Activated CD4-positive, alpha-beta T cell treated with anti-CD3 and anti-CD28 coated beads, Interleukin-2, amount 50 U/mL, for 16 hours (primary cell): Measurements from ENCODE around the gene CACNA2D4.

Experiments used
- DNase-seq: peaks from one replicate; pipeline ENCODE4 v3.0.0-alpha.2; 2020

CACNA2D4 gene

GRCh38 chr12:1768615-1769014 lies 149.8 kb downstream of the CACNA2D4 start:
- DNase-seq = no peak

GRCh38 chr12:1767407-1768090 lies 150.9 kb downstream of the CACNA2D4 start:
- no peak for DNase-seq

- DNase-seq = no peak
Measured at GRCh38 chr12:1766110-1766509, 152.3 kb downstream of the CACNA2D4 start.

- DNase-seq = no peak
Measured at GRCh38 chr12:1763153-1763552, 155.3 kb downstream of the CACNA2D4 start.

- no peak for DNase-seq
Measured at GRCh38 chr12:1761857-1762256, 156.6 kb downstream of the CACNA2D4 start.

GRCh38 chr12:1760566-1761382 lies 157.7 kb downstream of the CACNA2D4 start:
- no peak for DNase-seq

- DNase-seq = no peak
Measured at GRCh38 chr12:1758887-1759286, 159.6 kb downstream of the CACNA2D4 start.

GRCh38 chr12:1758376-1758775 lies 160.1 kb downstream of the CACNA2D4 start:
- DNase-seq = no peak

GRCh38 chr12:1750300-1750699 lies 168.2 kb downstream of the CACNA2D4 start:
- no peak for DNase-seq

GRCh38 chr12:1749019-1749418 lies 169.4 kb downstream of the CACNA2D4 start:
- DNase-seq = no peak

- DNase-seq = no peak
Measured at GRCh38 chr12:1747609-1748008, 170.8 kb downstream of the CACNA2D4 start.

GRCh38 chr12:1744932-1745331 lies 173.5 kb downstream of the CACNA2D4 start:
- DNase-seq = no peak
